GM21717 (cell line): Measurements from ENCODE around the gene RUNX1.

ENCODE experiments used
- ATAC-seq: cut with Tn5 transposase; IDR thresholded peaks from one replicate; pipeline ENCODE4 v1.9.1; 2021; ENCODE audit warnings: mild to moderate bottlenecking, moderate library complexity; ENCODE audit not compliant: unreplicated experiment

The RUNX1 gene

DNA sequence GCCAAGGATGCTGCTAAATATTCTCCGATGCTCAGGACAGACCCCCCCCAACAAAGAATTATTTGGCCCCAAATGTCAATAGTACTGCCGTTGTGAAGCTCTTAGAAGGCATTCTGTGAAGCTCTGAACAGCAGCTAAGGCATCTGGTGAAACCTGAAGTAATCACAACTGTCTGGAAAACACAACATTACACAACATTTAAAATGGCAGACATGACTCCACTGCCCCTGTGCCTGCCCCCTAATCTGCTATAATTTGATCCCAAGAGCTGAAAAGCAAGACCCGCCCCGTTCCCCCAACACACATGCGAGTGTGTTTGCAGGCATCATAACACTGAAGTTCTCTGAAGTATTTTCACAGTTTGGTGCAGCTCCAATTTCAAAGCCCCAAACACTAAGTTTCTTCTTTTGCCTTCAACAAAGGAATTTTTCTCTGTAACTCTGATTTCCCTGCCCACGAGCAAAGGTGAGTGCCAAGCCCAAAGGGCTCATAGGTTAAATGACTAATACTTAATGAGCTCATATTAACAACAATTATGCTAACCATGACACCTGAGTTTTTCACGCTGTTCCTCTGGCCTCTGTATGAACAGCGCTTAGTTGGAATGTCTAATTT, 251.1 kb downstream of the RUNX1 start:
- ATAC-seq, result no peak

DNA sequence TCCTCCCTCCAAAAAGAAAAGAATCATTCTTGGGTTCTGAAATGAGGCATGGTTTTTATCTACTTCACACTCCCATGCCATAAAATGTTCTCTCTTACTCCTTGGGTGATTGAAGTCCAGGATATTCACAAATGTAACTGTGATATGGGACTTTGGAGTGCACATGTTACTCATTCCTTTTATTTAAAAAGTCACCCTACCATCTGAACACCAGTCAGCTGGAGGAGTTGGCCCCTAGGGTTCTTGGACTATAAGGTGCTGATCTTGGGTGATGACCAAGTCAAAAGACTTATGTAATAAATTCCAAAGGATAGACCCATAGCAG, 251.9 kb downstream of the RUNX1 start:
- ATAC-seq, result no peak

DNA sequence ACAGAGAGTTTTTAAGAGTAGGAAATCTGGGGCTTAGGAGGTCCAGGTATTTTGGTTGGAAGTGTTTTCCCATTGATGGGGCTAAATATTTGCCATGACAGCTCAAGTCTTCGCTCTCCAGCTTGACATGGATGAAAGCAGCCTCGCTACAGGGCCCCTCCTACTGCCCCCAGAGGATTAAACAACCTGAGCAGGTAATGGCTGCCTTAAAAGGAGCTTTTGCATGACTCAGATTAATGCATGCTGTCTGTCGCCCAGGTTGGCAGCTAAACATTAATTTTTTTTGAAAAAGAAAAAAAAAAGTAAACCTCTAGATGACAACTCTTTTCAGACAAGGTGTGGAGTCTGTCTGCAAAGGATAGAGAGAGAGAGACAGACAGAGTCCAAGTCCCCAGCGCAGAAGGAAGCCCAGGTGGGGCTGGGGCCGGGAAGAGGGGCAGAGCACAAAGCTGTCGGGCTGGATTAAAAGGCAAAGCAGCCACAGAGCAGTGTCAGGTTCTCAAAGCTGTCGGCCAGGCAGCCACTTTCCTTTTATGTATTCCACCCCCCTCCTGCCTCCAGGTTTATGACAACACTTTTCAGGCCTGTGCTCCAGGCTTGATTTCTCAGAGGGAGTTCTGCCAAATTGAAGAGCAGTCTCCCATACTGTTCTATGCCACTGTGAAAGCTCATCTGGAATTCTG, 252.4 kb downstream of the RUNX1 start:
- ATAC-seq, result no peak

DNA sequence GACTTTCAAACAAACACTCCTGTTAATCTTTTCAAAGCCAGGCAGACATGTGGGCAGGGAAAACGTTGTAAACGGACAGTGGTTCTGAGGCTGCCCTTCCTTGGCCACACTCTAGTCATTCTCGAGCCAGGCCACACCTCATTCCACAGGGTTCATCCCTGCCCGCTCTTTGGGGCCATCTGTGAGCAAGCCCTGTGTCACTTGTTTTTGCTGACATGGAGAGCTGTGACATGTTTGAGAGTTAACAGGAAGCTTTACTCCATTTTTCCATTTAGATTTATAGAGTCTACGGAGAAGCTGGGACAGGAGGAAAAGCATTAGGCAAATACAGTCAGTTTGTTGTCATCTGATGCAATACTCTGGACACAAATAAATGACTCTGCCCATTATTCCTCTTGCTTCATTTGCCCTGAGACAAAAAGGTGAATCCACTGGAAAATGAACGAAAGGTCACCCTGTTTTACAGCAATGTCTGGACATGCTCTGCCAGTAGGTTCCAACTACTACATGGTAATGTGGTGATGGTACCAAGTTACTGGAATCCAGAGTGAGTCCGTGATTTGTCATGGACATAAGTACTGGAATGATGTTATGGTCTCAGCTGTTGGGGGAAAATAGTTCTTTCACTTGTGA, 253.4 kb downstream of the RUNX1 start:
- ATAC-seq, result no peak

DNA sequence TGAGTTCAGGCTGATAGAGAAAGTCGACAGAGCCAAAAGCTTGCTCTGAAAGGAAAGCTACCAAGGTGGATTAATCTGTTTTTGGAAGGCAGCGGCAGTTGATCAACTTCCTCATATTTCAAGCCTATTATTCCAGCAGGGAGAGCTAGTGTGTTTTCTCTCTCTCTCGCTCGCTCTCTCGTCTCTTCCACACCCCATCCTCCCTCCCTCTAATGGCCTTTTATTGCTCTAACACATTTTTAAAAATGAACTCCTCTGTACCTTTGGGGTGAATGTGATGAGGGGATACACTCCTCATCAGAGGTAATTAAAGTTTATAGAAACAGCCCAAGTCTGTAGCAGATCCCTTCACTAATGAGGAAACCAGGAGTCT, 253.9 kb downstream of the RUNX1 start:
- ATAC-seq, result no peak

DNA sequence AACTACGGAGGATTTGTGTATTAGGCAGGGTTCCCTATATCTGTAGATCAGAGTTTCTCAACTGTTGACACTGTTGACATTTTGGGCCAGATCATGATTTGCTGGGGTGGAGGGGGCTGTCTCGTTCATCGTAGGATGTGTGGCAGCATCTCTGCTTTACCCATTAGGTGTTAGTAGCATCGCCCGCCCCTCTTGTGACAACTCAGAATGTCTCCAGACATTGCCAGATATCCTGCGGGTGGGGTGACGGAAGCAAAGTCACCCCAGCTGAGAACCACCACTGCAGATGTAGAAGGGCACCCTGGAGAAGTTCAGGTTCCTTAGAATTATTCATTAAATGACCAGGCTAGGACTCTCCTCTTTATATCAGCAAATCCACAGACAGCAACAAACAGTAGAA, 254.4 kb downstream of the RUNX1 start:
- ATAC-seq, result no peak

DNA sequence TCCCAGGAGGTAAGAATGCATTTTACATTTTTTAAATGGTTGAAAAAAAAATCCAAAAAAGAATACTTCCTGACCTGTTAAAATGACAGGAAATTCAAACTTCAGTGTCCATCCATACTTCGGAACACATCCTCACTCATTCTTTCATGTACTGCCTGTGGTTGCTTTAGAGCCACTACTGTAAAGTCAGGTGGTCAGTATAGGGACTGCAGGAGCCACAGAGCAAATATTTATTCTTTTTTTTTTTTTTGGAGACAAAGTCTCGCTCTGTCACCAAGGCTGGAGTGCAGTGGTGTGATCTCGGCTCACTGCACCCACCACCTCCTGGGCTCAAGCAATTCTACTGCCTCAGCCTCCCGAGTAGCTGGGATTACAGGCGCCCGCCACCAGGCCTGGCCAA, 255.6 kb downstream of the RUNX1 start:
- ATAC-seq, result no peak

DNA sequence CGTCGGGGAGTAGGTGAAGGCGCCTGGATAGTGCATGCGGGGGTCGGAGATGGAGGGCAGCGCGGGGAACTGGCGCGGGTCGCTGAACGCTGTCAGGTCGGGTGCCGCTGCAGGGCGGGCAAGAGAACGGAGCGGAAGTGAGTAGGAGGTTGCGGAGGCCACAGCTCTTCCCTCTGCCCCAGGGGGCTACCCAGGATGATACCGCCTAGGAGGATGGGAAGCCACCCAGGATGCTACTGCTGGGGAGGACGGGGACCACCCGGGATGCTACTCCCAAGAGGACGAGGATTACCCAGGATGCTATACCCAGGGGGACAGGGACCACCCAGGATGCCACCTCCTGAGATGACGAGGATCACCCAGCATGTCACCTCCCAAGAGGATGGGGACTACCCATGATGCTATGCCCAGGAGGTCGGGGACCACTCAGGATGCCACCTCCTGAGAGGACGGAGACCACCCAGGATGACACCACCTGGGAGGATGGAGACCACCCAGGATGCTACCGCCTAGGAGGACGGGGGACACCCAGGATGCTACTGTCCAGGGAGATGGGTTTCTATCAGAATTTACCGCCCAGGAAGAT, 256.5 kb downstream of the RUNX1 start:
- ATAC-seq, result no peak

DNA sequence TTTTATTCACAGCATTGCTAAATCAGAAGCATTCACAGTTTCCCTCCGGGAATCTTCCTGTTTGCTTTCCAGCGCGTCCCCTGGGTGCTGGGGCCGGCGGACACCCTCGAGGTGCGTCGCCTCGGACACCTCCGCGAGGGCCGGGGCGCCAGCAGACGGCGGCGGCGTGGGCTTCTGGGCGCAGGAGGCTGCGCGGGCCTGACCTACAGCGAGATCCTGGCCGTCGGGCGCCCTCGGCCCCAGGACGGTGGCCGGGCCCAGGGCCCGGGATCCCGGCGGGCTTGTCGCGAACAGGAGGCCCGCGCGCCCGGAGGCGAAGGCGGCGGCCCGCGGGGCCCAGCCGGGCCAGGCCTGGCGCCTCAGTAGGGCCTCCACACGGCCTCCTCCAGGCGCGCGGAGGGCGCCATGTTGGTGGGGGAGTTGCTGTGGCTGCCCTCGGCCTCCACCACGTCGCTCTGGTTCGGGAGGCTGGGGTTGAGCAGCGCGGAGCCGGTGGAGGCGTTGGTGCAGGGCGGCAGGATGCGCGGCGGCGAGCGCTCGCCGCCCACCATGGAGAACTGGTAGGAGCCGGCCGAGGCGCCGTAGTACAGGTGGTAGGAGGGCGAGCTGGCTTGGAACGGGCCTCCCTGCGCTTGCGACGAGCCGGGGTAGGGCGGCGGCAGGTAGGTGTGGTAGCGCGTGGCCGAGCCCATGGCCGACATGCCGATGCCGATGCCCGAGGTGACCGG, 257.2 kb downstream of the RUNX1 start:
- no peak for ATAC-seq

DNA sequence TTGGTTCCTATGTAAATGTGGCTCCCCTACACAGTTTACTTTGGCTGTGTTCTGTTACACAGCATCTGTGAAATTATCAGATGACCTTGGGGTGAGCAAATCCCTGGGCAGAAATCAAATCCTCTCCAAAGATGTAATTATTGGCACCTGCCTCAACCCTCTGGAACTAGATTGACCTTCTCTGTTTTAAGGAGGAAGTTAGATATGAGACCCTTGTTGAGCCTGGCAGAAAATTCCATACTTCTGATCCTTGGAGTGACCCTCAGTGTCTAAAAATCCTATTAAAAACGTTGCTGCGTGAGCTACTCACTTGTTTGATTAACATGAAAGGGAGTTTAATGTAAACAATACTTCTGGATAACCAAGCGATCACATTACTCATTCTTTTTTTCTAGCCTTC, 258.3 kb downstream of the RUNX1 start:
- ATAC-seq, result no peak

DNA sequence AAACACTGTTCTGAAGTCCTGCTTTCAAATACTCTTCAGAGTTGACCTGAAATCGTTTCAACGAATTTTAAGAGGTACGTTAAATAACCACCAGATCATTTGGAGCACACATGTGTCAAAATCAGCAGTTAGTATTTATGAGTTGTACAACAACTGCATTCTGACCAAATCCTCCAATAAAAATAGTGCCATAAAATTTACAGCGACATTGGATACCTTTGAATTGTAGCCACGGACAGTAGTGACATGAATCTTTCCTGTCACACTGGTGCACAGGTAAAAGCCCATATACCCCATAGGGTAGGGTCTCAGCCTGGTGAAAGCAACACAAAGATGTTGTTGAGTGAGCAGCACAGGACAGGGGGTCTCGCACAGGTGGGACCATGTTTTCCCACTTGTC, 258.8 kb downstream of the RUNX1 start:
- no peak for ATAC-seq

DNA sequence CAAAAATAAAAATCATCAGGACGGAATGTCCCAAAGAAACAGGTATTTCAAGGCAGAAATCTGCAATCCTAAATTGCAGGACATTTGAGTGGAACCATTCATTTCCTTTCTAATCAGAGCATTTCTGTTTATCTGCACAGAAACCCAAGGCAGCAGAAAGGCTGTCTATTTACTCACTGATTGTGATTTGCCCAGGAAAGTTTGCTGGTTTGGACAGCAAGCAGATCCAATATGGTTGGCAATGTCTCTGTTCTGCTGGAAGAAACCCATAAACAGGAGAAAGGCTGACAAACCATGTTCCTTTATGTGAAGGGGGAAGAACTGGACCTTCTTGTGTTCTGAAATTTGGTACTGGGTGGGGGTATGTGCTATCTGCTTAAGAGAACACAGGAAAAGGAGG, 260.2 kb downstream of the RUNX1 start:
- no peak for ATAC-seq

DNA sequence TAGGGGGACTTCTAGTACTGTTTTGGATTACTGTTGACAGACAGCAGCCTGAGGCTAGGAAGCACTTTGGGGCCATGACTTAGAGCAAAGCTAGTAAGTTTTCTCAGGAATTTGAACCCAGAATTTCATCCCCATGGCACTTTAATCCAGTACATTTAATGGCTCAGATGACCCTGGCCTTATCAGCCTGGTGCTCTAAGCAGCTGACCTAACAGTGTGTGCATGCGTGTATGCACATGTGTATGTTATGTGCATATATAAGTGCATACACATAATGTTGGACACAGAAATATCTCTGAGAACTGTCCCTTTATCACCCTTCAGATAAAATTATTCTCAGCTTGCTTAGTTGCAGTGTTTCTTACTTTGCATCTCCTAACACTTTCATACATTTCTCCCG, 265.3 kb downstream of the RUNX1 start:
- no peak for ATAC-seq

DNA sequence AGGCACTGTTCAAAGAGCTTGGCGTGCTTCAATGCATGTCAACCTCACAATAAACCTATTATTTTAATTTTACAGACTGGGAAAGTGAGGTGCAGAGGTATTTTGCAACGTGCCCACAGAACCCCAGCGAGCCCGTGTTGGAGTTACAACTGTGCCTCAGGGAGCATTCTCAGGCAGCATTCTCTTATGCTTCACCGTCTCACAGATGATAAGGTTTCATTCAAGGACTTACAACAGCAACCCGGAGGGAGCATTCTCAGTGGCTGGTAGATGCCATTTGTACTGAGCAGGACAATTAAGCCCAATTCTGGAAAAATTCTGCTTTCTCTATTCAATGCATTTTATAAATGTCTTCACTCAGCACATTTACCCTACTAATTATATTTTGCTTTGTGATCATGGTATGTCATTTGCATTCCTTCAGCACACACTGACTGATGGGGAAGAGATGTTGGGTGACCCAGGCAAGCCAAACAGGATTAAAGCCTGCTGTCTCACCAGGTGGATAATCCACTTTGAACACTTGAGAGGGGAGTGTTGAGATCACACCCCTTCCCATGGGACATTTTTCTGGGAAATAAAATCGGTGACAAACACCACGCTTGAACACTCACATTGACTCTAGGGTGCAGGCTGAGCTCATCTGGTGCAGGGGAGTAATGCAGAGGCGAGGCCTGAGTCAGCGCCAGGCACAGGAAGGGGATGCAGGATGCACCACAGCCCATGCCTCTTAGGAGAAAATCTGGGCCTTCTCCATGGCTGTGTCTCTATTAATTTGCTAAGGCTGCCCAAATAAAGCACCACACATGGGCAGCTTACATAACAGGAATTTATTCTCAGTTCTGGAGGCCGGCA, 266.4 kb downstream of the RUNX1 start:
- ATAC-seq, result no peak

DNA sequence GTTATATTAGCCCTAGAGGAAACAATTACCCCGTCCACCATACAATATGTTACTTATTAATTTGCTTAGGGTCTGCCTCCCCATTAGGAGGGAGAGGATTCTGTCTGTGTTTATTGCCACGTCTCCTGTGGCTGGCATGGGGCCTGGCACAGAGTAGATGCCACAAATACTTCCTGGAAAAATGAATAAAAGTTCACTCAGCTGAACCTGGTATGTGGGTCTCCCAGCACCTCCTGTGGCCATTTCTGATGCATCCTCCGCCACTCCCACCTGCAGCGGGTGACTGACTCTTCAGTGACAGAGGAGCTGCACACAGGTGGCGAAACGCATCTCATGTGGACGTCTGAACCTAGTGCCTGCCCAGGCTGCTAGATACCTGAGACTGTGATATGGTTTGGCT, 267.6 kb downstream of the RUNX1 start:
- ATAC-seq, result no peak

DNA sequence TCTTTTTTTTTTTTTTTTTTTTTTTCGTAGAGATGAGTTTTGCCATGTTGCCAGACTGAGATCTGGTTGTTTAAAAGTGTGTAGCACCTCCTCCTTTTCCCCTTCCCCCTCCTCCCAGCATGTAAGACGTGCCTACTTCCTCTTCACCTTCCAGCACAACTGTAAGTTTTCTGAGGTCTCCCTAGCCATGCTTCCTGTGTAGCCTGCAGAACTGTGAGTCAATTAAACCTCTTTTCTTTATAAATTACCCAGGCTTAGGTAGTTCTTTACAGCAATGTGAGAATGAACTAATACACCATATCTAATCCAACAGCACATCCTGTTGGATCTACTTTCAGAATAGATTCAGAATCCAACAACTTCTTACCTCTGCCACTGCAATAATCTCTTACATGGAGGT, 269.2 kb downstream of the RUNX1 start:
- ATAC-seq, result no peak

DNA sequence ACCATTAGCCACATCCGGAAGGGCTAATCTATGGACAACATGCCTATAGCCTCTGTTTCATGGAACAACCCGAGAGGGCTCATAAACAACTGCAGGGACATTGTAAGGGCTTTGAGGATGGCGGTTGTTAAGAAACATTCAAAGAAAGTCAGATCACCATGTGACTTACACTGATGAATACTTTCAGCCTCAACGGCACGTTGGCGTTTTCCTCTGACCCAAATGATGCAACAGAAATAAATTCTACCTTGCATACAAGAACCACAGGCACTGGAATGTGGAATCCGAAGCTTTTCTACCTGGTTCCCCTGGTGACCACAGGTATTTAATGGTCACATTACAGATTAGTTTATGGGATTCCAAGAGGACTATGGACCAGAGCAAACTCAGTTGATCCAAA, 273.3 kb downstream of the RUNX1 start:
- ATAC-seq, result no peak

DNA sequence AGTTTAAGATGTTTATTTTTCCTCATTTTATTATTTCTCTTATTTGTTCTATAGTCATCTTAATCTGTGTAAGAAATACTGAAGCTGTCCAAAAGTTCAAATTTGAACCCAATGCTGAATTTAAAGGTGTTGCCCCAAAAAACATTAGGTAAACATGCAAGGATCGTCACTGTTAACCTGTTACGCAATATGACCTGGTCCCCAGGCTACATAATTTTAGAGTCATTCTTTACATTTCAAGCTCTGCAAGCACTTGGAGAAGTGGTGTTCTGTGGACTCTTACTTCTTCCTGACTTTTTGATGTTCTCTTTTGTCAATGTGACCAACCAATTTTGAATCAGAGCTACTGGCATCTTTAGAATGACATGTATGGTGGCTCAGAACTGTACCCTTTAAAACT, 274.4 kb downstream of the RUNX1 start:
- no peak for ATAC-seq

DNA sequence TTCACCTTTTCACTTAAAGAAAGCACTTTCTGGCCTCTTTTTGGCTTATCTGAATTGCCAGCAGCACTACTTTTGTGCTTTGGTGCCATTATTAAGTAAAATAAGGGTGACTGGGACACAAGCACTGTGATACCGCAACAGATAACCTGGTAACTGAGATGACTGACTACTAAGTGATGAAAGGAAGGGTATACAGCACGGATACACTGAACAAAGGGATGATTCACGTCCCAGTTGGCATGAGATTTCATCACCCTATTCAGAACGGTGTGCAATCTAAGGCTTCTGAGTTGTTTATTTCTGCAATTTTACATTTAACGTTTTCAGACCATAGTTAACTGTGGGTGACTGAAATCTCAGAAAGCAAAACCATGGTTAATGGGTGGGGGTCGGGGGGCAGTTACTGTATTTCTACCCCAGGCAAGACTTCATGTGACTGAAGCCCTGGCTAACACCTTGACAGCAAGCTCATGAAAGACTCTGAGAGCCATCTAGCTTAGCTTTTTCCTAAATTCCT, 277.5 kb downstream of the RUNX1 start:
- ATAC-seq, result no peak

DNA sequence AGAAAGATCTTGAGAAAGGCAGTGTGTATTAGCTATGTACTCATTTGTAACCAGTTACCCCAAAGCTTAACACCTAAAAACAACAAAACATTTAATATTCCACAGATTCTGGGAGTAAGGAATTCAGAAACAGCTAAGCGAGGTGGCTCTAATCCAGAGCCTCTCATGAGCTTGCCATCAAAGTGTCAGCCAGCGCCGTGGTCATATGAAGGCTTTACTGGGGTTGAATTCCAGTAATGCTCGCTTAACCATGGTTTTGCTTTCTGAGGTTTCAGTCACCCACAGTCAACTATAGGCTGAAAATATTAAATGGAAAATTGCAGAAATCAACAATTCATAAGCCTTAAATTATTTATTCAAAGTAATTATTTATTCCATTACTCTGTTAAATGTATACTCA, 278.5 kb downstream of the RUNX1 start:
- no peak for ATAC-seq

DNA sequence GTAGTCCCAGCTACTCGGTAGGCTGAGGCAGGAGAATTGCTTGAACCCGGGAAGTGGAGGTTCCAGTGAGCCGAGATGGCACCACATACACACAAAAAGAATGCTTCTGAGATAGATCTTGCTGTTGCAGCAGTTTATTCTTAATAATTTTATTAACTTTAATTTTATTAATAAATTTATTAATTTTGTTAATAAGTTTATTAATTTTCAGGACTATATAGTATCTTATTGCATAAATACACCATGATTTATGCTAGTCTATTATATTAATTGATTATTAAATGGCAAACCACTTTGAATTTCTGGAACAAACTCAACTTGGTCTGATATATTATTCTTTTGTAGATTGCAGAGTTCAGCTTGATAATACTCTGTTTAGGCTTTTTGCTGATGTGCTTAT, 280.8 kb downstream of the RUNX1 start:
- ATAC-seq, result no peak
